GM12872 (cell line): ENCODE data around the gene MPHOSPH9.

Experiments
- CTCF ChIP-seq: IDR thresholded peaks from 3 replicates; pipeline ENCODE4 v1.5.1; 2011; ENCODE audit warnings: low read depth, mild to moderate bottlenecking, low read length, moderate library complexity; ENCODE audit not compliant: insufficient read depth

Gene MPHOSPH9

GRCh38 chr12:123150744-123151456, 82.0 kb downstream of the MPHOSPH9 start, which contains the start of gene PITPNM2:
Gene PITPNM2 (minus strand): TSS chr12:123151090. CDS start chr12:123034590, 116,500 bp downstream.
- no peak for TF ChIP-seq CTCF

GRCh38 chr12:123150275-123150743, 82.6 kb downstream of the MPHOSPH9 start:
- no peak for TF ChIP-seq CTCF

- no peak for TF ChIP-seq CTCF
Observed at GRCh38 chr12:123149501-123150274, 83.3 kb downstream of the MPHOSPH9 start.

GRCh38 chr12:123149088-123149487, 83.9 kb downstream of the MPHOSPH9 start:
- no peak for TF ChIP-seq CTCF

- TF ChIP-seq CTCF = no peak
Observed at GRCh38 chr12:123148655-123149054, 84.3 kb downstream of the MPHOSPH9 start.

GRCh38 chr12:123148223-123148622, 84.7 kb downstream of the MPHOSPH9 start:
- TF ChIP-seq CTCF = no peak

- TF ChIP-seq CTCF = no peak
Observed at GRCh38 chr12:123145211-123145610, 87.7 kb downstream of the MPHOSPH9 start.
